PC-9 (cell line): Measurements from ENCODE around the gene PMPCA. TPM values are rescaled to one million over a fixed set of nuclear protein-coding genes. Genes with fewer than 3 reads are reported as not detected.

Experiments used
- BruUV-seq: library from RNA; stranded (reverse); fragments of 400-500 nt; replicated peaks from 2 replicates; lab custom pipeline; 2021; lab: Mats Ljungman, UMichigan
- CTCF ChIA-PET: fragments of 300-600 bp; sonication (Branson Sonifier 250); formaldehyde crosslinking; loops from one replicate; lab custom pipeline; 2022; ENCODE audit warnings: antibody characterized with exemption; lab: Charles Lee
- POLR2A ChIA-PET: fragments of 300-600 bp; sonication (Branson Sonifier 250); formaldehyde crosslinking; loops from one replicate; lab custom pipeline; 2022; ENCODE audit warnings: antibody characterized with exemption; ENCODE audit not compliant: unreplicated experiment; lab: Charles Lee
- DNase-seq, 2 experiments: peaks; one replicate each; pipeline versions ENCODE4 v3.0.0 to v3.0.0-alpha.2; 2015 to 2022; ENCODE audit warnings: mixed read lengths in 1 of 2
- H2AFZ ChIP-seq: fragments of 200-600 bp; sonication (generic); 2 replicates; pipeline ENCODE4 v1.8.1; 2017; ENCODE audit warnings: antibody characterized with exemption
- H3F3A ChIP-seq: fragments of 200-600 bp; sonication (generic); 2 replicates; pipeline ENCODE4 v1.8.1; 2017; ENCODE audit warnings: antibody characterized with exemption, mild to moderate bottlenecking, low read depth; ENCODE audit not compliant: insufficient read depth
- H3K27ac ChIP-seq: fragments of 200-600 bp; sonication (generic); 2 replicates; pipeline ENCODE4 v1.6.1; 2016; ENCODE audit warnings: mixed run types
- H3K27me3 ChIP-seq: fragments of 200-600 bp; sonication (generic); 2 replicates; pipeline ENCODE4 v1.6.1; 2016; ENCODE audit warnings: low read depth, mixed run types; ENCODE audit not compliant: insufficient read depth
- H3K36me3 ChIP-seq: fragments of 200-600 bp; sonication (generic); 2 replicates; pipeline ENCODE4 v1.6.1; 2016; ENCODE audit warnings: low read depth, mixed run types
- H3K4me1 ChIP-seq: fragments of 200-600 bp; sonication (generic); replicated peaks from 2 replicates; pipeline ENCODE4 v1.6.1; 2016; ENCODE audit warnings: mixed run types; ENCODE audit not compliant: insufficient read depth
- H3K4me2 ChIP-seq: fragments of 200-600 bp; sonication (generic); 2 replicates; pipeline ENCODE4 v1.6.1; 2017; ENCODE audit warnings: mixed run types
- H3K4me3 ChIP-seq: fragments of 200-600 bp; sonication (generic); 2 replicates; pipeline ENCODE4 v1.6.1; 2016; ENCODE audit warnings: mixed run types
- H3K79me2 ChIP-seq: fragments of 200-600 bp; sonication (generic); 2 replicates; pipeline ENCODE4 v1.6.1; 2017; ENCODE audit warnings: low read depth, mixed run types
- H3K9me2 ChIP-seq: fragments of 200-600 bp; sonication (generic); 2 replicates; pipeline ENCODE4 v1.8.1; 2017; ENCODE audit warnings: mild to moderate bottlenecking; ENCODE audit not compliant: insufficient read depth
- H3K9me3 ChIP-seq: fragments of 200-600 bp; sonication (generic); 2 replicates; pipeline ENCODE4 v1.8.1; 2016; ENCODE audit warnings: low read depth; ENCODE audit not compliant: insufficient read depth
- H4K20me1 ChIP-seq: fragments of 200-600 bp; sonication (generic); 2 replicates; pipeline ENCODE4 v1.8.1; 2017; ENCODE audit not compliant: insufficient read depth
- EZH2 ChIP-seq: fragments of 200-600 bp; sonication (generic); IDR thresholded peaks from 2 replicates; pipeline ENCODE4 v1.8.0; 2017; ENCODE audit warnings: antibody characterized with exemption, low read depth
- intact Hi-C: fragments of 100-400 bp; cut with micrococcal nuclease; formaldehyde crosslinking; loops from one replicate; pipeline ENCODE4 v1.10.0; 2022; ENCODE audit not compliant: unreplicated experiment
- total RNA-seq: library from RNA; stranded (reverse); gene quantifications from 2 replicates; pipeline ENCODE4 v1.2.3, GENCODE V29; 2021
- TF ChIP-seq, protein P1 (sequence below): fragments of 200-600 bp; sonication (generic); conservative IDR thresholded peaks from 2 replicates; pipeline ENCODE4 v1.6.1; 2017; ENCODE audit warnings: mixed run types, antibody characterized with exemption, mild to moderate bottlenecking, moderate library complexity

The PMPCA gene
- total RNA-seq, 1 experiment from 2014 or later: 78.1 TPM

DNA sequence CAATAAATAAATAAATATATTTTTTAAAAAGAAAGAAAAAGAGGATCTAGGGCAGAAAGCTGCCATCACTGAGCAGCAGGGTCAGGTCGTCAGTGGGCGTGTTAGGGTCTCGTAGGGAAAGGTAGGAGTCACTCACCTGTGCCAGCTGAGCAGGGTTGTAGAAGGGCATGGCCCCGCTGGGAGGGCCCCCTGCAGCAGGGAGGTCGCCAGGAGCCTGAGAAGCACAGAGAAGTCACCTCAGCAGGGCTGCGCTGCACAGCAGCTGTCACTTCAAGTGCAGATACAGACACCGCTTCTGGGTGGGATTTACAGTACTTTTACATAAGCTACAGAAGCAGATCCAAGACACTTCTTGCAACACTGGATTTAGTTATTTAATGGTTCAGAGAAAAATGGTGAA, 33.2 kb downstream of the PMPCA start:
- no peak overlapping the region for H3K27ac ChIP-seq
- peaks cover 4% of the 10 kb centered on the region; the same call in 1 of the 2 replicates for H3K79me2 ChIP-seq
- H2AFZ ChIP-seq: no peak overlapping the region
- H3K9me3 ChIP-seq: no peaks in the 10 kb centered on the region
- H4K20me1 ChIP-seq: peaks cover 6% of the 10 kb centered on the region
- no peaks in the 10 kb centered on the region; the same call in 1 of the 2 replicates for H3K4me1 ChIP-seq
- BruUV-seq: no TSS peak
- no peak for DNase-seq
- ChIA-PET POLR2A (interaction anchor here (0.6 kb wide), 1 partner anchor 38 kb away, joined by 3 read pairs; no protein-coding TSS in a partner anchor), CTCF (no interaction called here)
- H3F3A ChIP-seq: peaks cover 31% of the 10 kb centered on the region
- no peaks in the 10 kb centered on the region for H3K9me2 ChIP-seq
- TF ChIP-seq, protein P1, sequence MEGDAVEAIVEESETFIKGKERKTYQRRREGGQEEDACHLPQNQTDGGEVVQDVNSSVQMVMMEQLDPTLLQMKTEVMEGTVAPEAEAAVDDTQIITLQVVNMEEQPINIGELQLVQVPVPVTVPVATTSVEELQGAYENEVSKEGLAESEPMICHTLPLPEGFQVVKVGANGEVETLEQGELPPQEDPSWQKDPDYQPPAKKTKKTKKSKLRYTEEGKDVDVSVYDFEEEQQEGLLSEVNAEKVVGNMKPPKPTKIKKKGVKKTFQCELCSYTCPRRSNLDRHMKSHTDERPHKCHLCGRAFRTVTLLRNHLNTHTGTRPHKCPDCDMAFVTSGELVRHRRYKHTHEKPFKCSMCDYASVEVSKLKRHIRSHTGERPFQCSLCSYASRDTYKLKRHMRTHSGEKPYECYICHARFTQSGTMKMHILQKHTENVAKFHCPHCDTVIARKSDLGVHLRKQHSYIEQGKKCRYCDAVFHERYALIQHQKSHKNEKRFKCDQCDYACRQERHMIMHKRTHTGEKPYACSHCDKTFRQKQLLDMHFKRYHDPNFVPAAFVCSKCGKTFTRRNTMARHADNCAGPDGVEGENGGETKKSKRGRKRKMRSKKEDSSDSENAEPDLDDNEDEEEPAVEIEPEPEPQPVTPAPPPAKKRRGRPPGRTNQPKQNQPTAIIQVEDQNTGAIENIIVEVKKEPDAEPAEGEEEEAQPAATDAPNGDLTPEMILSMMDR: no peak
- no peak for TF ChIP-seq EZH2
- H3K36me3 ChIP-seq: no peaks in the 10 kb centered on the region; the same call in 1 of the 2 replicates
- H3K4me3 ChIP-seq: no peak overlapping the region
- H3K27me3 ChIP-seq: no peaks in the 10 kb centered on the region
- intact Hi-C loops: no loop called here
- no peak overlapping the region for H3K4me2 ChIP-seq

DNA sequence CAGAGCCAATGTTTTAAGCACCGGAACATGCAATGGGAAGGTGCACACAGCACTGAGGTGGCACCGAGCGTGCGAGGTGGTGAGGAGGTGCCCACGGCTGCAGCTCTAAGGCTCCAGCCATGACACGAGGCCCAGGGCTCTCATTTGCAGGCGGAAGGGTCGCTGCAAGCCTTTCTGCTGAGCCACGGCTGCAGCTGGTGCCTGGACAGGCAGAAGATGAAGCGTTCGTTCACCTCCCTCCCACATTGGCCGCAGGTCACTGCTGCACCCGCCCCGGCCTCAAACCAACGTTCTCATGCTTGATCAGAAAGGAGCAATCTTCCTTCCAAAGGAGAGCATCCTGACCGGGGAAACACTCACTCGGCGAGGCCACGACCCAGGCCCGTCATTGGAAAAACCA, 33.6 kb downstream of the PMPCA start:
- POLR2A ChIA-PET: no interaction called here
- H3K27ac ChIP-seq: no peak overlapping the region
- H3F3A ChIP-seq: peaks cover 31% of the 10 kb centered on the region
- no peaks in the 10 kb centered on the region for H3K9me3 ChIP-seq
- no peak for TF ChIP-seq EZH2
- TF ChIP-seq, protein P1: no peak
- no peaks in the 10 kb centered on the region for H3K9me2 ChIP-seq
- no peak overlapping the region for H2AFZ ChIP-seq
- no peaks in the 10 kb centered on the region for H3K79me2 ChIP-seq
- DNase-seq: no peak
- H3K4me1 ChIP-seq: no peaks in the 10 kb centered on the region; the same call in 1 of the 2 replicates
- H3K4me2 ChIP-seq: no peak overlapping the region
- peaks cover 6% of the 10 kb centered on the region for H4K20me1 ChIP-seq
- BruUV-seq: no TSS peak
- CTCF ChIA-PET: no interaction called here
- no peaks in the 10 kb centered on the region; the same call in 1 of the 2 replicates for H3K36me3 ChIP-seq
- H3K27me3 ChIP-seq: no peaks in the 10 kb centered on the region
- intact Hi-C loops: no loop called here
- H3K4me3 ChIP-seq: no peak overlapping the region

DNA sequence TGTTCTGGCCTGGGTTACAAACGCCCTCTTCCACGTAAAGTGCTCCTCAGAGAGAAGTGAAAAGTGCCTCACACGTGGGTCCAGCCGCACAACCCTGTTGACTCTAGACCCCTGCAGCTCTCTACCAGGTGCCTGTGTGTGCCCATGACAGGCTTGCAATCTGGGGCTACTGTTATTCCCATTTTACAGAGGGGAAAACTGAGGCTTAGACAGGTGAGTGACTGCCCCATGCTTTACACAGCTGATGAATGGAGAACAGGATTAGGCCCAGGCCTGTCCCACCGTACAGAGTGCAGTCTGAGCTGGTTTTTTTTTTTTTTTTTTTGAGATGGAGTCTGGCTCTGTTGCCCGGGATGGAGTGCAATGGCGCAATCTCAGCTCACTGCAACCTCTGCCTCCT, 35.3 kb downstream of the PMPCA start:
- Histone ChIP-seq H3K4me3 (no peak overlapping the region), H3K9me3 (no peaks in the 10 kb centered on the region), H3K9me2 (no peaks in the 10 kb centered on the region), H2AFZ (no peak overlapping the region), H3F3A (peaks cover 21% of the 10 kb centered on the region), H4K20me1 (peaks cover 4% of the 10 kb centered on the region), H3K79me2 (no peaks in the 10 kb centered on the region), H3K27me3 (no peaks in the 10 kb centered on the region), H3K4me2 (no peak overlapping the region), H3K27ac (no peak overlapping the region), H3K4me1 (no peaks in the 10 kb centered on the region), H3K36me3 (no peaks in the 10 kb centered on the region; the same call in 1 of the 2 replicates)
- DNase-seq: no peak
- intact Hi-C loops: no loop called here
- BruUV-seq: no TSS peak
- ChIA-PET CTCF (interaction anchor here (0.7 kb wide), 1 partner anchor 239 kb away, joined by 4 read pairs; no protein-coding TSS in a partner anchor), POLR2A (no interaction called here)
- TF ChIP-seq EZH2: no peak
- TF ChIP-seq, protein P1: no peak
